ENCODE results near the gene ALDH3B1.

Gene ALDH3B1

GRCh38 chr11:68031144-68031464 is 21.0 kb downstream of the ALDH3B1 start:
- DNase-seq (ENCODE audit: low read depth), result no peak

DNA sequence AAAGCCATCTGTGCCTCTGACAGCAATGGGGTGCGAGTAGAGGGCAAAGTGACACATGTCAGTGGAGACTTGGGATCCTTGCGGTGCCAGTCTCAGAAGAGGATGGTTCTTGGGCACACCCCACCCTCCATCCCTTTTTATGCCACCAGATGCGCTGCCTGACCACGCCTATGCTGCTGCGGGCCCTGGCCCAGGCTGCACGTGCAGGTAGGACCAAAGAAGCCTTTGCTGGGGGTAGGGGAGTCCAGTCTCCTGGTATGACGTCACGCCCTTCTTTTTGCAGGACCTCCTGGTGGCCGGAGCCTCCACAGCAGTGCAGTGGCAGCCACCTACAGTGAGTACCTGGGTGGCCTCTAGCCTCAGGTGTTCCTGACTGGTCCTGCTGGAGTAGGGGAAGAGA is 21.9 kb downstream of the ALDH3B1 start:
- DNase-seq (ENCODE audit: low read depth), result no peak

DNA sequence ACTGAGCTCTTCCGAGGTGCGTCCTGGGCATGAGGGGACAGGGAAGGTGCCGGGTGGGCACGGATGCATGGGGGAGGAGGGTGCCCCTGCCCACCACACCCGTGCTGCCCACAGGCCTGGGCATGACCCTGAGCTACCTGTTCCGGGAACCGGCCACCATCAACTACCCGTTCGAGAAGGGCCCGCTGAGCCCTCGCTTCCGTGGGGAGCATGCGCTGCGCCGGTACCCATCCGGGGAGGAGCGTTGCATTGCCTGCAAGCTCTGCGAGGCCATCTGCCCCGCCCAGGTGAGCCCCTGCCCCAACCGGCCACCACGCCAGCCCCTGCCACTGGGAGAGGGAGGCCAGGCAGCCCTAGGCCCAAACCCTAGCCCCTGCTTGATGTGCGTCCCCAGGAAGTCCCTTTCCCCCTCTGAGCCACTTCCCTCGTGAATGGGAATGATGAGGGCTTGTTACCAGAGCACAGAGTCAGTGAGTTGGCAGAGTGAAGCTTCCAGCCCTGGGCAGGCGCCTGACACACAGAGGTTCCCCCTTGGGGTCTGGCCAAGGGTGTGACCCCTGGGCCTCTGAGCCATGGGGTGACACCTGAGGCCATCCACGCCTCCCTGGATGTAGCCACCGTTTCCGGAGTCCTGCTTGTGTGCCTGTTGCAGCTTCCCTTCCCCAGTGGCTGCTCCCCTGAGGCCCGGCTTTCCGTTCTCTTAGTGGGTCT is 23.0 kb downstream of the ALDH3B1 start:
- no peak for DNase-seq (ENCODE audit: low read depth)

DNA sequence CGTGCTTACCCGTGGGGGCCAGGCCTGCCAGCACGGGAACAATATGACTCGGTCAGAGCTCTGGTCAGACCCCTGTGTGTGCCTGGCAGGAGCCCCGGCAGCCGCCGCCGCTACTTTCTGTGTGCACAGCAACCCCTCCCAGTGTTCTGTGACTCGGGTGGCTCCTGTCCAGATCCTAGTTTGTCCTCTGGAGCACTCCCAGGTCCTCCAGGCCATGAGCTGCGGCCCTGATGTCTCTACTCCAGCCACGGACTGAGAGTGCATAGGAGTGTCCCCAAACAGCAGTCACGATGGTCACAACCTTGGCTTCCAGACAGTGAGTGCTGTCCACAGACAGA is 23.6 kb downstream of the ALDH3B1 start:
- DNase-seq (ENCODE audit: low read depth), result no peak

- DNase-seq (ENCODE audit: low read depth), result no peak
These were observed 25.2 kb downstream of the ALDH3B1 start for GRCh38 chr11:68035266-68035876.

DNA sequence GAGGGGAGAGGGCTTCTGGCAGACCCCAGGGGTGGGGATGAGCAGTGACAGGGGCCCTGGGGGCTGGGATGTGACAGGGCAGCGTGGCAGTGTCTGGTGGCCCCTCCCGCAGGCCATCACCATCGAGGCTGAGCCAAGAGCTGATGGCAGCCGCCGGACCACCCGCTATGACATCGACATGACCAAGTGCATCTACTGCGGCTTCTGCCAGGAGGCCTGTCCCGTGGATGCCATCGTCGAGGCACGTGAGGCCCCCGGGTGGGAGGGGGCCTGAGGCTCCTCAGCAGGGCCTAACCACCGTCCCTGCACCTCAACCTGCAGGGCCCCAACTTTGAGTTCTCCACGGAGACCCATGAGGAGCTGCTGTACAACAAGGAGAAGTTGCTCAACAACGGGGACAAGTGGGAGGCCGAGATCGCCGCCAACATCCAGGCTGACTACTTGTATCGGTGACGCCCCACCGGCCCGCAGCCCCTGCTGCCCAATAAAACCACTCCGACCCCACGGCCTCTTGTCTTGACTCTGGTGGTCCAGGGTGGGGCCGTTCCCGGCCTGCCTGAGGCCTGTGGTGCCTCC is 26.1 kb downstream of the ALDH3B1 start:
- no peak for DNase-seq (ENCODE audit: low read depth)

- no peak for DNase-seq (ENCODE audit: low read depth)
These were observed 26.7 kb downstream of the ALDH3B1 start for GRCh38 chr11:68036717-68037239.

DNA sequence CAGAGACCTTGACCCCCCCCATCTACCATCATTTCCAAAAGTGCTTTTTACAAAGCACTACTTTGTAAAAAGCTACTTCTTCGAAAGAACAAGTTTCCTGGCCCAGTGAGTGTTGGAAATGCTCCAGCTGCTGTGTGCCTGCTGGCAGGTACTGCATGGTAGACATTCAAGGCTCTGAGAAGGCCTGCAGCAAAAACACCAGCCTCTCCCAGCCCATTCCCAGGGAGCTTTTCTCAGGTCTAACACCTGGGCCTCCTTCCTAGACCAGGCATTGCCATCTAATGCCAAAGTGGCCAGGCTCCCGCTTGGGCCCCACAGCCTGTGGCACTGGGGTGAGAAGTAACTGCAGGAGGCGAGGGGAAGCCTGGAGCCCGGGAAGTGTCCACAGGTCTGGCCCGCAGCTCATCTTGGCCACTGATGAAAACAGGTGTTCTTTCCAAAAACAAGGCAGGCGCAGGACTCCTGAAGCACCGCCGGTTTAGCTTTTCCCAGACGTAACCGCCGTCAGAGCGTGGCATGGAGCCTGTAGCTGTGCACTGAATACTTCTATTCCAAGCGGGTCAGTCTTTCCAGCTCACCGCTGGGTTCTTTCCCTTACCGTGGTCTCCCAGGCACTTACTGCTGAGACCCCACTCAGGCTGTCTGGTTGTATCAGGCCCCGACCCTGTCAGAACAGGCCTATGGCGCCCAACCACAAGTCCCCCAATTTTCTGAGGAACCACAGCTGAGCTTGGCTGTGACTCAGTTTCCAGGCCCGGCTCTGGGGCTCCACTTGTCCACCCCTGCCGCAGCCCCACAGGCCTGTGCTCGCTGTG is 27.5 kb downstream of the ALDH3B1 start:
- no peak for DNase-seq (ENCODE audit: low read depth)

GRCh38 chr11:68038226-68038717 is 28.1 kb downstream of the ALDH3B1 start:
- DNase-seq (ENCODE audit: low read depth), result no peak

DNA sequence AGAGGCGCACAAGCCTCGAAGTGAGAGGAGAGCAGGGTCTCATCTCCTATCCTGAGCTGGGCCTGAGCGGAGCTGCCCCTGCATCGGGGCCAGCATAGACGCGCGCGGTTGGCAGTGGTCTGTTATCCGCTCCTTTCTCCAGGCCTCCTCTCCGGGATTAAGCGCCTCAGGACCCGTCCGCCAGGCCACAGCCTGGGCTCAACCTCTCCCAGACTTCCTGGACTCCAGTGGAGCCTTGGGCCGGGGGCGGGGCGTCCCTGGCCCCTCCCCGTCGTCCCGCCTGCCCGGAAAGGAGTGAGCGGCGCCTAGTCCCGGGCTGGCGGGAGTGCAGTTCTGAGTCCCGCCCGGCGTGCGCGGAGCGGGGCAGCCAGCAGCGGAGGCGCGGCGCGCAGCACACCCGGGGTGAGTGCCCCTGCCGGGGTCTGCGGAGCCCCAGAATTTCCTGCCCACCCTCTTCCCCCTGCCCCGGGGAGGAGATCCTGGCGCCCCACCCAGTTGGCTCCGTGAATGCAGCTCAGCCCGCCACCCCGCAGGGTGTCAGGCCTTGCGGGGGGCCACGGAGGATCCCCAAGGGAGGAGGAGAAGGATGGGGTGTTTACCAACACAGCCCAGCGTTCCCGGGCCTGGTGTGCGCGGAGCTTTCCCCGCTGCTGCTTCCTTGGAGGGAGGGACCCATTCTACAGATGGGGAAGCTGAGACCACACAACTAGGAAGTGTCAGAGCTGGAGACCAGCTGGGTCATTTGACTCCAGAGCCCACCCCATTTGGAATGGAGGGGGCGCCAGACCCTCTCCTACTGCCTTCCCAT is 28.8 kb downstream of the ALDH3B1 start, which contains the start of gene TCIRG1:
TCIRG1 (plus strand) TSS at position 308 of the 808 bp plus-strand sequence. CDS start 2,247 bp downstream, outside the sequence.
- DNase-seq (ENCODE audit: low read depth), result no peak

GRCh38 chr11:68039526-68040086 is 29.5 kb downstream of the ALDH3B1 start:
- no peak for DNase-seq (ENCODE audit: low read depth)

GRCh38 chr11:68040101-68040956 is 30.2 kb downstream of the ALDH3B1 start:
- no peak for DNase-seq (ENCODE audit: low read depth)

GRCh38 chr11:68040957-68041591 is 30.9 kb downstream of the ALDH3B1 start:
- no peak for DNase-seq (ENCODE audit: low read depth)

GRCh38 chr11:68041617-68042218 is 31.6 kb downstream of the ALDH3B1 start:
- no peak for DNase-seq (ENCODE audit: low read depth)

- DNase-seq (ENCODE audit: low read depth), result no peak
These were observed 32.3 kb downstream of the ALDH3B1 start for GRCh38 chr11:68042219-68043028.

GRCh38 chr11:68043029-68043348 is 32.9 kb downstream of the ALDH3B1 start:
- no peak for DNase-seq (ENCODE audit: low read depth)

GRCh38 chr11:68043349-68044144 is 33.4 kb downstream of the ALDH3B1 start:
- no peak for DNase-seq (ENCODE audit: low read depth)

Measured in HS-5 (cell line).